OCI-M1 (cell line): Measurements from ENCODE around the gene CYTH1.

ENCODE experiments used
- DNase-seq: peaks from one replicate; lab custom pipeline; 2025; lab: John Stamatoyannopoulos, UW

The CYTH1 gene

DNA sequence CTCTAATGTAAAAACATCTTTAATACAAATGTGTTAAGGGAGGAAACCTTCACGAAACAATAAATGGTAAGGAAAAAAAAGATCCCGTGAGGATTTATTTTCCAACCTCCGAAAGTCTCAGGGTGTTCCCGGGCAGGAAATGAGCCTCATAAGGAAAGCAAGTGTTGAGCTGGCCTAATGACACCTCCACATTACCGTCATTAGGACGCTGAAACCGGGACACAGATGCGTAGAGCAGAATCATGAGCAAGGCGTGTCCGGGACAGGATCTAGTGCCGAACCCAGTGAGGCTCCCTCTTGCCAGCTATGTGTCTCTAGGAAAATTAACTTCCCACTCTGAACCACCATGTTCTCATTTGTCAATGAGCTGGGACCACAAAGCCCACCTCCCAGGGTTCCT is 22.7 kb upstream of the CYTH1 start:
- DNase-seq: no peak

GRCh38 chr17:78803186-78803845 is 21.2 kb upstream of the CYTH1 start:
- DNase-seq: no peak

DNA sequence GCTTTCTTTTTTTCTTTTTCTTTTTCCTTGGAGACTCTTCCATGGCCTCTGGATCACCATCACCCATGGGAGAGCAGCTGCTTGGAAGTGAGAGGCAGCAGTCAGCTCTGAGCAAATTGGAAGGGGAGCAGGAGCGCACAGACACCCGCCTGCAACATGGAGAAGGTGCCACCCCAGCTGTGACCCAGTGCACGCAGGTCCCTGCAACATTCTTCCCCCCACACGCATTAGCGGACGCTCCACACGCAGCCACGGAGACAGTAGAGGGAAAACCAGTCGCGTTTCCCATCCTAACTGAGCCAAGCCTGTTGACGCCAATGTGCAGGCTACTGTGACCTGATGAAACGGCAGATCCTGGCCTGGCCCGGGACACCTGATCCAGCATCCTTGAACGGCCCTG is 20.4 kb upstream of the CYTH1 start:
- no peak for DNase-seq

DNA sequence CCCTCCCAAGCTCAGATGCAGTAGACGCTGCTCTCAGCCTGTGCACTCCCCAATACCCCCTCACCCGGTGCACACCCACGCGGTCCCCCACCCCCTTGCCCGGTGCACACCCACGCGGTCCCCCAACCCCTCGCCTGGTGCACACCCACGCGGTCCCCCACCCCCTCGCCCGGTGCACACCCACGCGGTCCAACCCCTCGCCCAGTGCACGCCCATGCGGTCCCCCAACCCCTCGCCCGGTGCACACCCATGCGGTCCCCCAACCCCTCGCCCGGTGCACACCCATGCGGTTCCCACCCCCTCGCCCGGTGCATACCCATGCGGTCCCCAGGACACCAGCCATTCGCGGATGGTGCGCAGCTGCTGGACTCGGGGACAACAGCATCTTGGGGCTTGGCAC is 19.9 kb upstream of the CYTH1 start:
- no peak for DNase-seq

DNA sequence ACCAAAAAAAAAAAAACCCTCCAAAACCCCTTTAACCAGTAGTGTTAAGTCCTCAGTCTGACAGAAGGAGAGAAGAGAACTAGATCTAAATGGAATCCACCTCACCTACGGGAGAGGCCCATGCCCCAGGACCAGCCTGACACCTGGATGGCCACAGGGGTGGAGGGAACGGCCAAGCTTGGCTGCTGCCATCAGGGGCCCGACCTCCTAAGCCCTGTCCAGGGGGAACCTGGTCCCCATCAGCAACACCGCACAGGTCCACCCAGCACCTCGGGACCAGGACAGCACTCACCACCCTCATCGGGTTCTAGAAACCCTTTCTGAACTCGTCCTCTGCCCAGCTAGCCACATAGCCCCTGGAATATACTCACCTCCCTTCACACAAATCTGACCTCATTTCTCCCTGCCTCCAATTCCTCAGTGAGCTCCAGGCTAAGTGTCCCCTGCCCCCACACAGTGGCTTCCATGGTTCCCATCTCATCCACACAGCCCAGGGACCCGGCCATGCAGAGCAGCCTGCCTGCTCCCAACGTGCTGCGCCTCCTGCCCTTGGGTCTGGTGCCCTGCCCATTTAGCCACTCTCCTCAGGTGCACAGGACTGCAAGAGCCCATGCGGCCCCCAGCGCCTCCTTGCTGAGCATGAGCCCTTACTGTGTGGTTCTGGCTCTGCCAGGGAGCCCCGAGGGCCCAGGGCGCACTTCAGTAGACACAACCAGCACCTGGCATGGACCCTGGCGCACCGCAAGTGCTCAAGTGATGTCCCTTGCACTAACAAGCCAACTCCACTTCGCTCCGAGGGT is 18.3 kb upstream of the CYTH1 start:
- DNase-seq: no peak

GRCh38 chr17:78798695-78799559 is 16.9 kb upstream of the CYTH1 start:
- DNase-seq: peak; percentile 22

GRCh38 chr17:78797691-78798585 is 15.9 kb upstream of the CYTH1 start:
- DNase-seq: no peak

DNA sequence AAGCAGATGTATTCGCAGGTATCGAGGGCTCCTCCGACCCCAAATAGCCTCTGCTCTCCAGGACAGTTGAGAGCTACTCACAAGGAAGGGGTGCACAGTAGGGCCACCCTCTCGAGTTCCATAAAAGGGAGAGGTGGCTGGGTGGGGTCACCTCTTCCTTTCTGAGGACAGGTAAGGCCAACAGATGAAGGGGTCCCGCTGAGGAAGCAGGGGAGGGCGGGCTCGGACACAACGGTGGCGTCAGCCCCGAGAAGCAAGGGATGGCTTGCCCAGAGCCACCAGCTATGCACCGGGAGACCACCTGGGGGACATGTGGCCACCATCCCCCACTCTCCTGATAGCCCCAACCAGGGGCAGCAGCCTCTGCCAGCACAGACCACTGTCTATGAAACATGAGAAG is 15.1 kb upstream of the CYTH1 start:
- no peak for DNase-seq

DNA sequence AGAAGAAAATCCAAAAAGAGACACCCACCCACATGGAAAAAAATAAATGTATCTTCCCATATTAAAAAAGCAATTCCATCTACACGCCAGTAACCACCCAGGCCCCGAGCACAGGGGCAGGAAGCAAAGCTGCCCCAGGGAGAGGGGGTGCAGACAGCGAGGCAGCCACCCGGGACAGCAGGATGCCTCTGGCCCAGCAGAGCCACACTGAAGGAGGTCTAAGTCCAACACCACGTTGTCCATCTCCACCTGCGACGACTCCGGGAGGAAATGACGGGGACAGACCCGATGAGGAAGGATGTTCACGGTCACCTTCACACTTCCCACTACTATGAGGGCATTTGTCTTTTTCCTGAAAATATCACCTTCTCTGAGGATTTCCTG is 14.4 kb upstream of the CYTH1 start:
- no peak for DNase-seq

- no peak for DNase-seq
These were observed 13.9 kb upstream of the CYTH1 start for GRCh38 chr17:78795861-78796516.

DNA sequence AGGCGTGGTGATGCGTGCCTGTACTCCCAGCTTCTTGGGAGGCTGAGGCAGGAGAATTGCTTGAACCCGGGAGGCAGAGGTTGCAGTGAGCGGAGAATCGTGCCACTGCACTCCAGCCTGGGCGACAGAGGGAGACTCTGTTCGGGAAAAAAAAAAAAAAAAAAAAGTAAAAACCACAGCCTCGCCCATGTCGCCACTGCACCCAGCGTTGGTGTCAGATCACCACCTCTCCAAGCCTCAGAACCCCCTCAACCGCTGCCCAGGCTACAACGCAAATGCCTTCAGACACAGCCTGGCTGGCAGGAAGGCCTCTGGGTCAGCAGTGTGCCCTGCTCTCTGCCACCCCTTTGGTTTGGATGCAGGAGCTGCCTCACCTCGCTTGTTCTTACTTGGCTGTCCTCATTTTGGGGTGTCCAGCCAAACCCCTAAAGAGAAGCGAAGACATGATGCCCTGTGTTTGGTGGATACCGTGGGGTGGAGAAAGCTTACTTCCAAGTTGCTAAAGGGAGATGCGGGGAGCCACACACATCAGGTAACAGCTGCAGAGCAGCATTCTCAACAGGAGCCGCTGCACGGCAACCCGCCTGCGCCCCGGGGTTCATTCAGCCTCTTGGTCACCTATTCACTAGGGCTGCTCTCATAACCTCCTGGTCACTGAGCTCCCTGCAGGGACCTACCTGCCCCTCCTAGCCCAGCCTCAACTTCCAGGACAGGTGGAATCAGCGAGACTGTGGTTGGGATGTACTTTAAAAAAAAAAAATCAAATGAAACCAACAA is 13.0 kb upstream of the CYTH1 start:
- DNase-seq: no peak

GRCh38 chr17:78794399-78794798 is 12.3 kb upstream of the CYTH1 start:
- DNase-seq: no peak

- DNase-seq: no peak
These were observed 11.9 kb upstream of the CYTH1 start for GRCh38 chr17:78793968-78794367.

- no peak for DNase-seq
These were observed 11.3 kb upstream of the CYTH1 start for GRCh38 chr17:78793415-78793814.

- no peak for DNase-seq
These were observed 10.0 kb upstream of the CYTH1 start for GRCh38 chr17:78791840-78792709.

DNA sequence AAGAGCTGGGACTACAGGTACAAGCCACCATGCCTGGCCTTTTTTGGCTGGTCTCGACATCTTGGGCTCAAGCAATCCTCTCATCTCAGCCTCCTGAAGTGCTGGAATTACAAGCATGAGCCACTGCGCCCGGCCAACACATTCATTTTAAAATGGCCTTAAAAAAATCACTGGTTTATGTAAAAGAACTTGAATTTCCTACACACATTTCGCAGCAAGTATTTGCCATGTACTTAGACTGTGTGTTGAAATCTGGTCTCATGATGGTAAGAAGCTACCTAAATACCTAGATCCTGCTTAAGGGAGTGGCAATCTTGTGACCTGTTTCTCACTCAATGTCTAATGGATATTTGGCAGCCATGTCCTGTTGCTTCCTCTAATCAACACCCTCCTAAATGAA is 8.5 kb upstream of the CYTH1 start:
- no peak for DNase-seq

DNA sequence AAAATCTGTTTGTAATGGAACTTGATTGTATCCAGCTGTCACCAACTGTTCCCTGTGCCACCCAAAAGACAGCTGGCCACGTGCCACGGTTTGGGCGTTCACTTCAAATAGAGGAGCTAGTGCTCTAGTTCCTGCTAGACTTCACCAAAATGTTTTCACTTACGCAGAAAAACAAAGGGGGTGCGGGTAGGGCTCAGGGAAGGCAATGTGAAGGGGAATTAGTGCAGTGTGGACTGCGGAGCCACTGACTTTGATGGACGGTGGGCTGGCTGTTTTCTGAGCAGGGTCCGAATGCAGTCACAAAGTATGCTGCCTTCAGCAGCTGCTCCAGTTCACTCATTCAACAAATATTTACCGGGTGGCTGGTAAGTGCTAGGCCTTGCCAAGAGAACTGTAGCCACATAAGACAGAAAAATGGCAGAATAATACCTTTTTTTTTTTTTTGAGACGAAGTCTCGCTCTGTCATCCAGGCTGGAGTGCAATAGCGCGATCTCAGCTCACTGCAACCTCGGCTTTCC is 7.6 kb upstream of the CYTH1 start:
- DNase-seq: no peak

DNA sequence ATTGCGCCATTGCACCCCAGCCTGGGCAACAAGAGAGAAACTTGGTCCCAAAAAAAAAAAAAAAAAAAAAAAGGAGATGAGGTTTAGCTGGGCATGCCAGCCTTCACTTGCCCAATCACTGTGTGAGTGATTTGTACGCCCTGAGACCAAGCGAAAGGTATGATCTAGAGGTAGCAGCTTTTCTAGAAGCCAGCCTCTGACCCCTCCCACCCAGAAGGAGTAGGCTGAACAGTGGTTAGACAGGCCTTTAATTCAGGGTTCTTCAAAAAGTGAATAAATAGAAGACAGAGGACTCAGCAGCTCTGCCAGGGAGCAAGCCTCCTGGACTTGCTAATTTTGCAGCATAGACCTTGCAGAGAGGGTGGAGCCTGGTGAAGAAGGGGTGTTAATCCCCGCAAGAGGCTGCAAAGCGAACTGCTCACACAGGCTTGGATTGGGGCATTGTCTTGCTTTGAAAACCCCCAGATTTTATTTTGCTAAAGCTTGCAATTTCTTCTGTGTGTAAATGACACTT is 7.1 kb upstream of the CYTH1 start:
- no peak for DNase-seq

GRCh38 chr17:78788451-78788850 is 6.4 kb upstream of the CYTH1 start:
- no peak for DNase-seq
